Upper lobe of left lung (tissue), 6 donors: Measurements from ENCODE around the gene FAAH2. TPM values are rescaled to one million over a fixed set of nuclear protein-coding genes. Genes with fewer than 3 reads are reported as not detected.
"Not testable (repeated sequence)": the region's sequence is repeated elsewhere in the genome, so short reads cannot be mapped to it uniquely, and the experiment has no call there.

Experiments used
- ATAC-seq, 2 donors: fragments of 200-7000 bp; cut with Tn5 transposase; one replicate each; pipeline ENCODE4 v1.9.1; 2022; ENCODE audit warnings: mild to moderate bottlenecking in 2 of 2, moderate library complexity in 2 of 2; ENCODE audit not compliant: low FRiP score in 2 of 2
- DNase-seq, 2 donors: peaks; one replicate each; pipeline ENCODE4 v3.0.0-alpha.2; 2019 to 2020
- H3K27ac ChIP-seq, 4 donors: fragments of 200-600 bp; sonication (generic); one replicate each; pipeline ENCODE4 v1.5.1; 2016 to 2019
- H3K27me3 ChIP-seq, 4 donors: fragments of 200-600 bp; sonication (generic); one replicate each; pipeline ENCODE4 v1.5.1; 2017 to 2019
- H3K36me3 ChIP-seq, 4 donors: fragments of 200-600 bp; sonication (generic); one replicate each; pipeline ENCODE4 v1.5.1; 2016 to 2019
- H3K4me1 ChIP-seq, 4 donors: fragments of 200-600 bp; sonication (generic); one replicate each; pipeline ENCODE4 v1.5.1; 2018 to 2019
- H3K4me3 ChIP-seq, 4 donors: fragments of 200-600 bp; sonication (generic); one replicate each; pipeline ENCODE4 v1.5.1; 2017 to 2019; ENCODE audit warnings: mild to moderate bottlenecking in 2 of 4, moderate library complexity in 1 of 4
- H3K9me3 ChIP-seq, 4 donors: fragments of 200-600 bp; sonication (generic); one replicate each; pipeline ENCODE4 v1.5.1; 2018 to 2019
- EP300 ChIP-seq, 4 donors: sonication (generic); formaldehyde crosslinking; IDR thresholded peaks; one replicate each; pipeline ENCODE4 v1.5.1; 2017; ENCODE audit warnings: antibody characterized with exemption in 4 of 4, control low read depth in 2 of 4
- POLR2A ChIP-seq, 4 donors: fragments of 450-650 bp; IDR thresholded peaks; one replicate each; pipeline ENCODE4 v1.5.1; 2016 to 2017; ENCODE audit warnings: antibody characterized with exemption in 4 of 4, mild to moderate bottlenecking in 2 of 4
- POLR2AphosphoS5 ChIP-seq, 2 donors: sonication (generic); formaldehyde crosslinking; IDR thresholded peaks; one replicate each; pipeline ENCODE4 v1.5.1; 2017; ENCODE audit warnings: antibody characterized with exemption in 2 of 2
- WGBS, 2 donors: methylation state at CpG; one replicate each; pipeline ENCODE4 v1.1.5; 2017 to 2018; 5-methylcytosine and 5-hydroxymethylcytosine counted together
- total RNA-seq, 6 donors: library from RNA; depleted of rRNA in 4 of 6; stranded (reverse); fragments of >200 nt in 4 of 6; gene quantifications; one replicate each; pipeline versions ENCODE4 v1.1.0 to v1.2.1, GENCODE V29; 2016 to 2021
- TF ChIP-seq, protein P1 (sequence below), 6 experiments: fragments of 450-650 bp in 4 of 6; fragments of 200-600 bp in 2 of 6; sonication (generic) in 2 of 6; IDR thresholded peaks; one replicate each; pipeline ENCODE4 v1.5.1; 2016 to 2019; ENCODE audit warnings: antibody characterized with exemption in 6 of 6
- donor health status: DM: no; HTN: no; CAD: no; lungs with moderate emphysema.
- donor health status: DM: no; HTN: yes; CAD: no; lungs with severe emphysema.

Gene FAAH2
- total RNA-seq, 6 donors from 2014 or later = 4.5 to 21.4 (median 9.3) TPM

DNA sequence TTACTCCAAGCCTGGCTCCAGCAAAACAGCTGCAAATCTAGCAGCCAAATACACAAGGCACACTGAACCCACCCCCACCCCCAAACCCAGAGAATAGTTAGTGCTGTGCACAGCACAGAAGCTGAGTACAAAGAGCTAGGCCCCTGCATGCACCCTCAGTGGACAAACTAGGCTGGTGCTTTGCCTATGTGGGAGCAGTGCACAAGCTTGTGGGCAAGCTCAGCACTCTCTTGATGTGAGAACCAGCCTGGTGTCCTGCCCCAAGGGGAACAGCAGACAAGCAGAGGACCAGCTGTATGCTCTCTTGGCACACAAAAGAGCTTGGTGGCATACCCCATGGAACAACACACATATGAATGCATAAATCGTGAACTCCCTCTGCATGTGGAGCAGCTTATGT, 81.7 kb downstream of the FAAH2 start:
- ATAC-seq (no peak), DNase-seq (no peak)
- Histone ChIP-seq H3K27ac (no peak overlapping the region), H3K4me3 (no peak overlapping the region), H3K9me3 (no peaks in the 10 kb centered on the region), H3K27me3 (no peaks in the 10 kb centered on the region), H3K4me1 (no peaks in the 10 kb centered on the region), H3K36me3 (no peaks in the 10 kb centered on the region)
- 73% methylated on average over 1 of the region's 1 CpG; no CpG with 5 or more reads in 1 of the 2 donors for WGBS, 2 donors
- TF ChIP-seq EP300 (IDR thresholded peaks at IDR 0.05) (no peak), POLR2AphosphoS5 (IDR thresholded peaks at IDR 0.05) (no peak), POLR2A (IDR thresholded peaks at IDR 0.05) (no peak)
- TF ChIP-seq, protein P1, sequence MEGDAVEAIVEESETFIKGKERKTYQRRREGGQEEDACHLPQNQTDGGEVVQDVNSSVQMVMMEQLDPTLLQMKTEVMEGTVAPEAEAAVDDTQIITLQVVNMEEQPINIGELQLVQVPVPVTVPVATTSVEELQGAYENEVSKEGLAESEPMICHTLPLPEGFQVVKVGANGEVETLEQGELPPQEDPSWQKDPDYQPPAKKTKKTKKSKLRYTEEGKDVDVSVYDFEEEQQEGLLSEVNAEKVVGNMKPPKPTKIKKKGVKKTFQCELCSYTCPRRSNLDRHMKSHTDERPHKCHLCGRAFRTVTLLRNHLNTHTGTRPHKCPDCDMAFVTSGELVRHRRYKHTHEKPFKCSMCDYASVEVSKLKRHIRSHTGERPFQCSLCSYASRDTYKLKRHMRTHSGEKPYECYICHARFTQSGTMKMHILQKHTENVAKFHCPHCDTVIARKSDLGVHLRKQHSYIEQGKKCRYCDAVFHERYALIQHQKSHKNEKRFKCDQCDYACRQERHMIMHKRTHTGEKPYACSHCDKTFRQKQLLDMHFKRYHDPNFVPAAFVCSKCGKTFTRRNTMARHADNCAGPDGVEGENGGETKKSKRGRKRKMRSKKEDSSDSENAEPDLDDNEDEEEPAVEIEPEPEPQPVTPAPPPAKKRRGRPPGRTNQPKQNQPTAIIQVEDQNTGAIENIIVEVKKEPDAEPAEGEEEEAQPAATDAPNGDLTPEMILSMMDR (IDR thresholded peaks at IDR 0.05) = no peak

- H3K9me3 ChIP-seq = no peaks in the 10 kb centered on the region
- no peaks in the 10 kb centered on the region for H3K36me3 ChIP-seq
- ATAC-seq (no peak), DNase-seq (no peak)
- no peak overlapping the region for H3K4me3 ChIP-seq
- H3K27ac ChIP-seq = no peak overlapping the region
- H3K27me3 ChIP-seq = no peaks in the 10 kb centered on the region
- TF ChIP-seq, protein P1 (IDR thresholded peaks at IDR 0.05) = no peak
- TF ChIP-seq EP300 (IDR thresholded peaks at IDR 0.05) = no peak
- no peak for TF ChIP-seq POLR2AphosphoS5 (IDR thresholded peaks at IDR 0.05)
- no peak for TF ChIP-seq POLR2A (IDR thresholded peaks at IDR 0.05)
- 74 to 76% methylated on average over 4 of the region's 4 CpGs for WGBS, 2 donors
- no peaks in the 10 kb centered on the region for H3K4me1 ChIP-seq
These were observed 92.8 kb downstream of the FAAH2 start for GRCh38 chrX:57379296-57379695.

DNA sequence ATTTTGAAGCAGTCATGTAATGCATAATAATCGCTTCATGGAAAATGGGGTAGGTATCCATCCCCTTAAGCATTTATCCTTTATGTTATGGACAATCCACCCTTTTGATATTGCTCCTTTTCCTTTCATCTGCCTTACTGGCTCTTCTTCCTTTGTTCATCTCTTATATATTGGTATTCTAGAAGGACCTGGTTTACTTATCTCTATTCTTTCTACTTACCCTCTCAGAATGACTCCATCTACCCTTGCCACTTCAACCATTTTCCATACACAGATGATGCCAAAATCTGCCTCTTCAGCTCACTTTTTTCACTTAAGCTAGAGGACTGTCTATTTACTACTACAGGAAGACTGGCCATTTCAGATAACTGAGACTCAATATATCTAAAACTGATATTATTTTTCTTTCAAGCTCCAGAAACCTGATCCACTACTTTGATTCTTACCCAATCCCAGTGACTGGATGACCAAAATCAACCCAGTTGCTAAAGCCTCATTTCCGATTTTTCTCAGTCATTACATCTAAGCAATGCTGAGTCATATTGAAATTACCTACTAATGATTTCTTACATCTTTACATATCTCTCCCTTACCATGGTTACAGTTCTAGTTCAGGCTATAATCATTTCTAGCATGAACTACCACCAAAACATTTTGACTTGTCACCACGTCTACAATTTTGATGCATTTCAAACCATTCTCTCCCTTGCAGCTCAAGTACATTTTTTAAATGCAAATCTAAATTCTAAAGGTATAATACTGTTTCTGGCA, 93.7 kb downstream of the FAAH2 start:
- Histone ChIP-seq H3K4me3 (no peak overlapping the region), H3K27me3 (no peaks in the 10 kb centered on the region), H3K27ac (no peak overlapping the region), H3K9me3 (no peaks in the 10 kb centered on the region), H3K4me1 (no peaks in the 10 kb centered on the region), H3K36me3 (no peaks in the 10 kb centered on the region)
- DNase-seq (no peak), ATAC-seq (no peak)
- WGBS, 2 donors = 76 to 91% methylated on average over 3 of the region's 3 CpGs
- TF ChIP-seq POLR2AphosphoS5 (IDR thresholded peaks at IDR 0.05) (no peak), POLR2A (IDR thresholded peaks at IDR 0.05) (no peak), EP300 (IDR thresholded peaks at IDR 0.05) (no peak)
- TF ChIP-seq, protein P1 (IDR thresholded peaks at IDR 0.05) = no peak

- not testable (repeated sequence) for H3K27ac ChIP-seq, DNase-seq, H3K4me1 ChIP-seq, H3K9me3 ChIP-seq, H3K36me3 ChIP-seq, H3K4me3 ChIP-seq, ATAC-seq, H3K27me3 ChIP-seq
- 77 to 89% methylated on average over 5 to 7 of the region's 7 CpGs for WGBS, 2 donors
These were observed 107.7 kb downstream of the FAAH2 start for GRCh38 chrX:57394162-57394561.

DNA sequence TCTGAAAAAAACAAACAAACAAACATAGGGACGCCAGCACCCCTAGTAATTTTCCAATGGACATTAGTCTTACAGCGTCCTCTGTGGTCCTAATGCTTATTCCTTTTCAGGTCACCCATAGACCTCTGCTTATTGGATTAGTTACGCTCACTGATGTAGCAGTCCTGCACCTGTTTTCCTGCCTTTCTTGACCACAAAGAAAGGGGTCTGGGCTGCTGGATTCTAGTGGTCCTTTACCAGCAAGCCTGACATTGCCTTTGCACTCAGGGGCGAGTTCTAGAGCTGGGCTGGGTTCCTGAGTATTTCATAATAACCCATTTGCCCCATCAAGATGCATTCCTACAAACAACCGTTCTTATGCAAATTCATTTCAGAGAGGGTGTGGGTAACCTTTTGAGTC, 116.7 kb downstream of the FAAH2 start:
- not testable (repeated sequence) for H3K27ac ChIP-seq, DNase-seq, H3K36me3 ChIP-seq, H3K4me1 ChIP-seq, H3K4me3 ChIP-seq, H3K27me3 ChIP-seq, ATAC-seq
- WGBS, 2 donors = 78 to 89% methylated on average over 5 of the region's 5 CpGs
- peaks cover 0 to 30% (median 0%) of the 10 kb centered on the region in 4 donors for H3K9me3 ChIP-seq

DNA sequence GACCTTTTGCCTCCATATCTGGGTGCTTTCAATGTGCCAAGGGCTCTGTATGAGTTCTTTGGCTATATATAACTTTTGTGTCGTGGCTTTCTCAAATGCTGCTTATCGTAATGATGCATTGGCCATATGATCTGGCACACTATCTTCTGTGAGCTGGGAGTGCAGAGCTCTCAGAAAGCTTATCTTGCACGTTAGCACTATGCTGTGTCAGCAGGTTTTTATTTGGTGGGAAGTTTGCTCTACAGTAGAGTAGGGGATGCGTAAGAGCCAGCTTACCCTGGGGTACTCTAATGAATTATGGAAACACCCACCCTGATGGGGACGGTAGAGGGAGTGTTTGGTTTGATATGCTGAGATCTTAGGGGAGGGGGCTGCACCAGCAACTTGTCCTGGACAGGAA, 119.6 kb downstream of the FAAH2 start:
- Histone ChIP-seq H3K4me3 (no peak overlapping the region), H3K36me3 (no peaks in the 10 kb centered on the region), H3K9me3 (peaks cover 0 to 30% (median 0%) of the 10 kb centered on the region in 4 donors), H3K27ac (no peak overlapping the region), H3K4me1 (no peaks in the 10 kb centered on the region), H3K27me3 (no peaks in the 10 kb centered on the region)
- no peak for ATAC-seq
- TF ChIP-seq EP300 (IDR thresholded peaks at IDR 0.05) (no peak), POLR2A (IDR thresholded peaks at IDR 0.05) (no peak), POLR2AphosphoS5 (IDR thresholded peaks at IDR 0.05) (no peak)
- TF ChIP-seq, protein P1 (IDR thresholded peaks at IDR 0.05) = no peak
- 59 to 67% methylated on average over 3 to 5 of the region's 5 CpGs for WGBS, 2 donors
- no peak for DNase-seq
